GM18951 (cell line): ENCODE results near the gene EIF4A2.

Experiments
- POLR2A ChIP-seq: IDR thresholded peaks from 4 replicates; pipeline ENCODE4 v1.6.1; 2011; ENCODE audit warnings: mild to moderate bottlenecking; ENCODE audit not compliant: insufficient read length, insufficient read depth; ENCODE audit errors: extremely low read depth
- in situ Hi-C: fragments of 300-500 bp; cut with MboI; formaldehyde crosslinking; loops from one replicate; pipeline ENCODE4 v1.12.0; 2022; ENCODE audit warnings: low sequenced_read_pairs, mixed read lengths, inconsistent platforms; ENCODE audit not compliant: unreplicated experiment

The EIF4A2 gene

GRCh38 chr3:186818956-186819355 lies 35.6 kb downstream of the EIF4A2 start:
- no peak for TF ChIP-seq POLR2A
- in situ Hi-C loops = loop anchor here (25.0 kb wide), 1 partner anchor 207 kb away; the partner anchor contains the start of gene AHSG

- in situ Hi-C loops = loop anchor here (25.0 kb wide), 1 partner anchor 209 kb away; the partner anchor contains the start of gene AHSG
These were observed 38.3 kb downstream of the EIF4A2 start for GRCh38 chr3:186821429-186822387.

GRCh38 chr3:186822388-186822759 lies 39.0 kb downstream of the EIF4A2 start:
- in situ Hi-C loops = loop anchor here (25.0 kb wide), 1 partner anchor 210 kb away; the partner anchor contains the start of gene AHSG

More at GRCh38 chr3:186821429-186822387, 38.3 kb downstream of the EIF4A2 start:
- TF ChIP-seq POLR2A = no peak

- TF ChIP-seq POLR2A = no peak
- in situ Hi-C loops = loop anchor here (25.0 kb wide), 1 partner anchor 211 kb away; the partner anchor contains the start of gene AHSG
These were observed 40.0 kb downstream of the EIF4A2 start for GRCh38 chr3:186823386-186823785.

GRCh38 chr3:186824430-186825139 lies 41.2 kb downstream of the EIF4A2 start:
- no peak for TF ChIP-seq POLR2A
- in situ Hi-C loops = loop anchor here (25.0 kb wide), 1 partner anchor 212 kb away; the partner anchor contains the start of gene AHSG

- TF ChIP-seq POLR2A = no peak
- in situ Hi-C loops = no loop called here
These were observed 42.0 kb downstream of the EIF4A2 start for GRCh38 chr3:186825294-186825821.

GRCh38 chr3:186825872-186826409 lies 42.6 kb downstream of the EIF4A2 start:
- in situ Hi-C loops = no loop called here
- TF ChIP-seq POLR2A = no peak

GRCh38 chr3:186826410-186826975 lies 43.1 kb downstream of the EIF4A2 start:
- TF ChIP-seq POLR2A = no peak
- in situ Hi-C loops = no loop called here

- TF ChIP-seq POLR2A = peak; percentile 31
- in situ Hi-C loops = no loop called here
These were observed 43.8 kb downstream of the EIF4A2 start for GRCh38 chr3:186826976-186827857.

GRCh38 chr3:186828340-186828739 lies 45.0 kb downstream of the EIF4A2 start:
- no peak for TF ChIP-seq POLR2A
- in situ Hi-C loops = no loop called here

GRCh38 chr3:186831798-186832197 lies 48.4 kb downstream of the EIF4A2 start:
- in situ Hi-C loops = no loop called here
- TF ChIP-seq POLR2A = no peak

- no peak for TF ChIP-seq POLR2A
- in situ Hi-C loops = no loop called here
These were observed 48.9 kb downstream of the EIF4A2 start for GRCh38 chr3:186832276-186832675.
